Neural cell (in vitro differentiated cells): ENCODE measurements around the gene LAYN.

ENCODE experiments used
- CTCF ChIP-seq: fragments of 450-650 bp; IDR thresholded peaks from 2 replicates; pipeline ENCODE4 v1.5.1; 2014; ENCODE audit warnings: antibody characterized with exemption, mild to moderate bottlenecking, moderate library complexity; ENCODE audit not compliant: poor library complexity, severe bottlenecking
- EP300 ChIP-seq: fragments of 450-650 bp; conservative IDR thresholded peaks from 2 replicates; pipeline ENCODE4 v1.6.1; 2014; ENCODE audit warnings: antibody characterized with exemption, mild to moderate bottlenecking, moderate library complexity; ENCODE audit not compliant: poor library complexity, severe bottlenecking
- EZH2 ChIP-seq: fragments of 200-600, 300-800 bp; shearing (Covaris generic), sonication (generic); IDR thresholded peaks from 2 replicates; pipeline ENCODE4 v1.6.1; 2014; ENCODE audit warnings: antibody characterized with exemption, low read length, borderline replicate concordance, mild to moderate bottlenecking; ENCODE audit not compliant: insufficient read depth, poor library complexity, severe bottlenecking
- POLR2AphosphoS5 ChIP-seq: IDR thresholded peaks from 2 replicates; pipeline ENCODE4 v1.6.1; 2012
- RAD21 ChIP-seq: fragments of 450-650 bp; conservative IDR thresholded peaks from 2 replicates; pipeline ENCODE4 v1.6.1; 2014; ENCODE audit warnings: antibody characterized with exemption, mild to moderate bottlenecking, moderate library complexity
- SMC3 ChIP-seq: fragments of 450-650 bp; conservative IDR thresholded peaks from 2 replicates; pipeline ENCODE4 v1.6.1; 2014; ENCODE audit warnings: antibody characterized with exemption, mild to moderate bottlenecking, moderate library complexity; ENCODE audit not compliant: poor library complexity
- TAF1 ChIP-seq: IDR thresholded peaks from 2 replicates; pipeline ENCODE4 v1.6.1; 2012; ENCODE audit warnings: low read depth

DNA sequence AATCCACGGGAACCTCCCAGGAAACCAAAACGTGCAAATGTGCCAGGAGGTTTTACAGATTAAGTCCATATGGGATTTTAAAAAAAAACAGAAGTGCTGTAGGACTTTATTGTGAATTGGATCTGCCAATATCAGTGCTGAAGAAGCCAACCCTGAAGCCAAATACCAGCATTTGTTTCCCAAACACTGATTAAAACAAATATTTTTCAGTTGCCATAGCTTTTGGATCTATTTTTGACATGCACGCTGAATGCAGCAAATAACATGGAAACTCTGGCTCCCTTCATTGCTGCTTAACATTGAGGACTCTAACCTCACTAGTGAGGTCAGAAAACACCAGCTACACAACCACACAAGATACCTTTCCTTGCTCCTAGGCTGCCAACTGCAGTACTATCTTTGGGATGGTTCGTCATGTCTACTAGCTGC lies 33.3 kb downstream of the LAYN start:
- TF ChIP-seq CTCF (no peak), POLR2AphosphoS5 (no peak), TAF1 (no peak), EZH2 (no peak), RAD21 (no peak), EP300 (no peak), SMC3 (no peak)
